Measurements from ENCODE around the gene TRMU. TPM values are rescaled to one million over a fixed set of nuclear protein-coding genes. Genes with fewer than 3 reads are reported as not detected.

The TRMU gene
- total and polyA plus RNA-seq, 2 experiments from 2014 or later = 48.3 to 70.4 TPM

DNA sequence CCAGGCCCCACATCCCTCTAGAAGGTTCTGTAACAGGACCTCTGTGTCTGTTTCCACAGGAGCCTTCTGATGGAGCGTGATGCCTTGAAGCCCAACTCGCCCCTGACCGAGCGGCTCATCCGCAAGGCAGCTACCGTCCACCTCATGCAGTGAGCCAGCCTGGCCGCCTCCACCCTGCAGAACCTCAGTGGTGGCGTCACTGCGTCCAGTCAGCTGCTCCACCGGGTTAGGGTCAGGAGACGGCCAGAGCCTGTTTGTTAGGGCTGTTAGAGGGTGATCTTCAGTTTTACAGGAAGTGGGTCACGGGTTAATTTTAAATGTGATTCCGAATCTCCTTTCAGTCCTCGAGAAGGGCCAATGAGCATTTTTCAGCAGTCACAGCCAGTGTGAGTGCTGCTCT lies 42.8 kb upstream of the TRMU start (continued):
- TF ChIP-seq, protein P1, sequence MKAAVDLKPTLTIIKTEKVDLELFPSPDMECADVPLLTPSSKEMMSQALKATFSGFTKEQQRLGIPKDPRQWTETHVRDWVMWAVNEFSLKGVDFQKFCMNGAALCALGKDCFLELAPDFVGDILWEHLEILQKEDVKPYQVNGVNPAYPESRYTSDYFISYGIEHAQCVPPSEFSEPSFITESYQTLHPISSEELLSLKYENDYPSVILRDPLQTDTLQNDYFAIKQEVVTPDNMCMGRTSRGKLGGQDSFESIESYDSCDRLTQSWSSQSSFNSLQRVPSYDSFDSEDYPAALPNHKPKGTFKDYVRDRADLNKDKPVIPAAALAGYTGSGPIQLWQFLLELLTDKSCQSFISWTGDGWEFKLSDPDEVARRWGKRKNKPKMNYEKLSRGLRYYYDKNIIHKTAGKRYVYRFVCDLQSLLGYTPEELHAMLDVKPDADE (IDR thresholded peaks at IDR 0.05) = no peak
- TF ChIP-seq CREB1 (CRISPR knock-in tag; IDR thresholded peaks at IDR 0.05; ENCODE audit: low read depth) = no peak
- no peak for TF ChIP-seq EZH2phosphoT487 (IDR thresholded peaks at IDR 0.05; ENCODE audit: unreplicated experiment)
- TF ChIP-seq NANOG (IDR thresholded peaks at IDR 0.05; ENCODE audit: borderline replicate concordance) = no peak
- TF ChIP-seq JUNB (IDR thresholded peaks at IDR 0.05; ENCODE audit: unreplicated experiment) = no peak
- no peak for TF ChIP-seq STAT1 (IDR thresholded peaks at IDR 0.05; ENCODE audit: unreplicated experiment)

DNA sequence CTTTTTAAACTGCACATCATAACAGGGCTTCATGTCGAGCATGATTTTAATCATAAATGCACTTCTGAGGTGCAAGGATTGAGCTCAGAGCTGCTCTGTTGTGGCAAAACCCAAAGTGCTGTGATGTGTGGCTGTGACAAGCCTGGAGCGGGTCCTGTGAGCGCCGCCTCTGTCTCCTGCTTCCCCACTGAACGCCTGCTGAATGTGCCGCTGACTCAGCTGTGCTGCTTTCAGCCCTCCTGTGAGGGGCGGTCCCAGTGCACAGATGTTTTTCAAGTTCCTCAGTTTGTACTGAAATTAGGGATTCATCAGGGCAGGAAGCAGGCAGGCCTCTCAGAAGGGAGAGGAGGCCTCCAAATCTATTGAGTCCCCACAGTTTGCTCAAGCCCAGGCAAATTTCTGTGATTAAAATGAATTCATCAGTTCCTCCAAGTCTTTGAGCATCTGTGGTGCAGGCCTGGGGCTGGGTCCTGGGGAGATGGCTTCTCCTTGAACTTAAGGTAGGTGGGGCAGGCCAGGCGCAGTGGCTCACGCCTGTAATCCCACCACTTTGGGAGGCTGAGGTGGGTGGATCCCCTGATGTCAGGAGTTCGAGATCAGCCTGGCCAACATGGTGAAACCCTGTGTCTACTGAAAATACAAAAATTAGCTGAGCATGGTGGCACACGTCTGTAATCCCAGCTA lies 41.8 kb upstream of the TRMU start:
- Mint-ChIP-seq H3K27me3 (ENCODE audit: insufficient read depth, low read depth, poor library complexity) (peaks cover 20% of the 10 kb centered on the region), H3K27ac (no peak overlapping the region; the same call in 1 of the 2 replicates), H3K4me1 (peaks cover 17% of the 10 kb centered on the region), H3K36me3 (ENCODE audit: low read depth) (peaks cover 13% of the 10 kb centered on the region), H3K4me3 (no peak overlapping the region), H3K9me3 (peaks cover 2% of the 10 kb centered on the region; the same call in 1 of the 3 replicates)
- no peaks in the 10 kb centered on the region for H3K36me3 ChIP-seq (ENCODE audit: insufficient read depth)
- no peak overlapping the region for H3K4me3 ChIP-seq
- peaks cover 10% of the 10 kb centered on the region for H3K4me1 ChIP-seq (ENCODE audit: insufficient read depth)
- H3K4me2 ChIP-seq = no peak overlapping the region
- H3K9me2 ChIP-seq (ENCODE audit: insufficient read depth) = no peaks in the 10 kb centered on the region
- no peaks in the 10 kb centered on the region; the same call in 1 of the 2 replicates for H3F3A ChIP-seq (replicated peaks; ENCODE audit: low read depth)
- no peaks in the 10 kb centered on the region for H3K27me3 ChIP-seq (ENCODE audit: insufficient read depth)
- H4K20me1 ChIP-seq (replicated peaks; ENCODE audit: insufficient read depth) = peaks cover 4% of the 10 kb centered on the region; the same call in 1 of the 2 replicates
- DNase-seq (ENCODE audit: low spot score) (no peak), ATAC-seq (no peak)
- no peak overlapping the region for H3K27ac ChIP-seq (ENCODE audit: low read depth)
- H3K79me2 ChIP-seq (replicated peaks; ENCODE audit: insufficient read depth) = peaks cover 11% of the 10 kb centered on the region
- no peak overlapping the region for H2AFZ ChIP-seq
- TF ChIP-seq, protein P1 (IDR thresholded peaks at IDR 0.05) = no peak
- TF ChIP-seq, protein P2, sequence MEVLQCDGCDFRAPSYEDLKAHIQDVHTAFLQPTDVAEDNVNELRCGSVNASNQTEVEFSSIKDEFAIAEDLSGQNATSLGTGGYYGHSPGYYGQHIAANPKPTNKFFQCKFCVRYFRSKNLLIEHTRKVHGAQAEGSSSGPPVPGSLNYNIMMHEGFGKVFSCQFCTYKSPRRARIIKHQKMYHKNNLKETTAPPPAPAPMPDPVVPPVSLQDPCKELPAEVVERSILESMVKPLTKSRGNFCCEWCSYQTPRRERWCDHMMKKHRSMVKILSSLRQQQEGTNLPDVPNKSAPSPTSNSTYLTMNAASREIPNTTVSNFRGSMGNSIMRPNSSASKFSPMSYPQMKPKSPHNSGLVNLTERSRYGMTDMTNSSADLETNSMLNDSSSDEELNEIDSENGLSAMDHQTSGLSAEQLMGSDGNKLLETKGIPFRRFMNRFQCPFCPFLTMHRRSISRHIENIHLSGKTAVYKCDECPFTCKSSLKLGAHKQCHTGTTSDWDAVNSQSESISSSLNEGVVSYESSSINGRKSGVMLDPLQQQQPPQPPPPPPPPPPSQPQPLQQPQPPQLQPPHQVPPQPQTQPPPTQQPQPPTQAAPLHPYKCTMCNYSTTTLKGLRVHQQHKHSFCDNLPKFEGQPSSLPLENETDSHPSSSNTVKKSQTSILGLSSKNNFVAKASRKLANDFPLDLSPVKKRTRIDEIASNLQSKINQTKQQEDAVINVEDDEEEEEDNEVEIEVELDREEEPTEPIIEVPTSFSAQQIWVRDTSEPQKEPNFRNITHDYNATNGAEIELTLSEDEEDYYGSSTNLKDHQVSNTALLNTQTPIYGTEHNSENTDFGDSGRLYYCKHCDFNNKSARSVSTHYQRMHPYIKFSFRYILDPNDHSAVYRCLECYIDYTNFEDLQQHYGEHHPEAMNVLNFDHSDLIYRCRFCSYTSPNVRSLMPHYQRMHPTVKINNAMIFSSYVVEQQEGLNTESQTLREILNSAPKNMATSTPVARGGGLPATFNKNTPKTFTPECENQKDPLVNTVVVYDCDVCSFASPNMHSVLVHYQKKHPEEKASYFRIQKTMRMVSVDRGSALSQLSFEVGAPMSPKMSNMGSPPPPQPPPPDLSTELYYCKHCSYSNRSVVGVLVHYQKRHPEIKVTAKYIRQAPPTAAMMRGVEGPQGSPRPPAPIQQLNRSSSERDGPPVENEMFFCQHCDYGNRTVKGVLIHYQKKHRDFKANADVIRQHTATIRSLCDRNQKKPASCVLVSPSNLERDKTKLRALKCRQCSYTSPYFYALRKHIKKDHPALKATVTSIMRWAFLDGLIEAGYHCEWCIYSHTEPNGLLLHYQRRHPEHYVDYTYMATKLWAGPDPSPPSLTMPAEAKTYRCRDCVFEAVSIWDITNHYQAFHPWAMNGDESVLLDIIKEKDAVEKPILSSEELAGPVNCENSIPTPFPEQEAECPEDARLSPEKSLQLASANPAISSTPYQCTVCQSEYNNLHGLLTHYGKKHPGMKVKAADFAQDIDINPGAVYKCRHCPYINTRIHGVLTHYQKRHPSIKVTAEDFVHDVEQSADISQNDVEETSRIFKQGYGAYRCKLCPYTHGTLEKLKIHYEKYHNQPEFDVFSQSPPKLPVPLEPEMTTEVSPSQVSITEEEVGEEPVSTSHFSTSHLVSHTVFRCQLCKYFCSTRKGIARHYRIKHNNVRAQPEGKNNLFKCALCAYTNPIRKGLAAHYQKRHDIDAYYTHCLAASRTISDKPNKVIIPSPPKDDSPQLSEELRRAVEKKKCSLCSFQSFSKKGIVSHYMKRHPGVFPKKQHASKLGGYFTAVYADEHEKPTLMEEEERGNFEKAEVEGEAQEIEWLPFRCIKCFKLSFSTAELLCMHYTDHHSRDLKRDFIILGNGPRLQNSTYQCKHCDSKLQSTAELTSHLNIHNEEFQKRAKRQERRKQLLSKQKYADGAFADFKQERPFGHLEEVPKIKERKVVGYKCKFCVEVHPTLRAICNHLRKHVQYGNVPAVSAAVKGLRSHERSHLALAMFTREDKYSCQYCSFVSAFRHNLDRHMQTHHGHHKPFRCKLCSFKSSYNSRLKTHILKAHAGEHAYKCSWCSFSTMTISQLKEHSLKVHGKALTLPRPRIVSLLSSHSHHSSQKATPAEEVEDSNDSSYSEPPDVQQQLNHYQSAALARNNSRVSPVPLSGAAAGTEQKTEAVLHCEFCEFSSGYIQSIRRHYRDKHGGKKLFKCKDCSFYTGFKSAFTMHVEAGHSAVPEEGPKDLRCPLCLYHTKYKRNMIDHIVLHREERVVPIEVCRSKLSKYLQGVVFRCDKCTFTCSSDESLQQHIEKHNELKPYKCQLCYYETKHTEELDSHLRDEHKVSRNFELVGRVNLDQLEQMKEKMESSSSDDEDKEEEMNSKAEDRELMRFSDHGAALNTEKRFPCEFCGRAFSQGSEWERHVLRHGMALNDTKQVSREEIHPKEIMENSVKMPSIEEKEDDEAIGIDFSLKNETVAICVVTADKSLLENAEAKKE (CRISPR knock-in tag; IDR thresholded peaks at IDR 0.05) = no peak
- no peak for TF ChIP-seq EZH2 (IDR thresholded peaks at IDR 0.05; ENCODE audit: low read depth, unreplicated experiment)
- TF ChIP-seq, protein P3, sequence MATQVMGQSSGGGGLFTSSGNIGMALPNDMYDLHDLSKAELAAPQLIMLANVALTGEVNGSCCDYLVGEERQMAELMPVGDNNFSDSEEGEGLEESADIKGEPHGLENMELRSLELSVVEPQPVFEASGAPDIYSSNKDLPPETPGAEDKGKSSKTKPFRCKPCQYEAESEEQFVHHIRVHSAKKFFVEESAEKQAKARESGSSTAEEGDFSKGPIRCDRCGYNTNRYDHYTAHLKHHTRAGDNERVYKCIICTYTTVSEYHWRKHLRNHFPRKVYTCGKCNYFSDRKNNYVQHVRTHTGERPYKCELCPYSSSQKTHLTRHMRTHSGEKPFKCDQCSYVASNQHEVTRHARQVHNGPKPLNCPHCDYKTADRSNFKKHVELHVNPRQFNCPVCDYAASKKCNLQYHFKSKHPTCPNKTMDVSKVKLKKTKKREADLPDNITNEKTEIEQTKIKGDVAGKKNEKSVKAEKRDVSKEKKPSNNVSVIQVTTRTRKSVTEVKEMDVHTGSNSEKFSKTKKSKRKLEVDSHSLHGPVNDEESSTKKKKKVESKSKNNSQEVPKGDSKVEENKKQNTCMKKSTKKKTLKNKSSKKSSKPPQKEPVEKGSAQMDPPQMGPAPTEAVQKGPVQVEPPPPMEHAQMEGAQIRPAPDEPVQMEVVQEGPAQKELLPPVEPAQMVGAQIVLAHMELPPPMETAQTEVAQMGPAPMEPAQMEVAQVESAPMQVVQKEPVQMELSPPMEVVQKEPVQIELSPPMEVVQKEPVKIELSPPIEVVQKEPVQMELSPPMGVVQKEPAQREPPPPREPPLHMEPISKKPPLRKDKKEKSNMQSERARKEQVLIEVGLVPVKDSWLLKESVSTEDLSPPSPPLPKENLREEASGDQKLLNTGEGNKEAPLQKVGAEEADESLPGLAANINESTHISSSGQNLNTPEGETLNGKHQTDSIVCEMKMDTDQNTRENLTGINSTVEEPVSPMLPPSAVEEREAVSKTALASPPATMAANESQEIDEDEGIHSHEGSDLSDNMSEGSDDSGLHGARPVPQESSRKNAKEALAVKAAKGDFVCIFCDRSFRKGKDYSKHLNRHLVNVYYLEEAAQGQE (IDR thresholded peaks at IDR 0.05; ENCODE audit: unreplicated experiment) = no peak
- TF ChIP-seq STAT1 (IDR thresholded peaks at IDR 0.05; ENCODE audit: unreplicated experiment) = no peak
- no peak for TF ChIP-seq EZH2phosphoT487 (IDR thresholded peaks at IDR 0.05; ENCODE audit: unreplicated experiment)

Measured in GM23338 (cell line).